Fibroblast of skin of right biceps (primary cell): Measurements from ENCODE around the gene NAIF1.
"Not testable (repeated sequence)": the region's sequence is repeated elsewhere in the genome, so short reads cannot be mapped to it uniquely, and the experiment has no call there.

Experiments used
- DNase-seq: peaks from one replicate; pipeline ENCODE4 v3.0.0-alpha.2; 2013

NAIF1 gene

GRCh38 chr9:128056887-128057723 is 10.0 kb downstream of the NAIF1 start:
- DNase-seq: no peak

- DNase-seq: no peak
These were observed 11.0 kb downstream of the NAIF1 start for GRCh38 chr9:128056086-128056485.

GRCh38 chr9:128055344-128056040 is 11.6 kb downstream of the NAIF1 start:
- DNase-seq: no peak

- no peak for DNase-seq
These were observed 13.0 kb downstream of the NAIF1 start for GRCh38 chr9:128054087-128054486.

GRCh38 chr9:128053560-128053959 is 13.6 kb downstream of the NAIF1 start:
- DNase-seq: no peak

GRCh38 chr9:128051932-128052709 is 15.0 kb downstream of the NAIF1 start:
- DNase-seq: no peak

GRCh38 chr9:128049843-128050242 is 17.3 kb downstream of the NAIF1 start:
- peak; percentile 10 for DNase-seq

- DNase-seq: no peak
These were observed 18.5 kb downstream of the NAIF1 start for GRCh38 chr9:128048663-128049062.

- DNase-seq: no peak
These were observed 19.9 kb downstream of the NAIF1 start for GRCh38 chr9:128047231-128047630.

GRCh38 chr9:128045831-128046230 is 21.3 kb downstream of the NAIF1 start:
- peak; percentile 61 for DNase-seq

GRCh38 chr9:128045409-128045808 is 21.7 kb downstream of the NAIF1 start:
- DNase-seq: not testable (repeated sequence)

GRCh38 chr9:128043467-128043868 is 23.7 kb downstream of the NAIF1 start:
- DNase-seq: no peak

- DNase-seq: no peak
These were observed 25.1 kb downstream of the NAIF1 start for GRCh38 chr9:128042043-128042442.

GRCh38 chr9:128040783-128041182 is 26.3 kb downstream of the NAIF1 start:
- not testable (repeated sequence) for DNase-seq

GRCh38 chr9:128036522-128036921 is 30.6 kb downstream of the NAIF1 start:
- DNase-seq: not testable (repeated sequence)

- DNase-seq: peak; percentile 72
These were observed 32.1 kb downstream of the NAIF1 start for GRCh38 chr9:128034821-128035652.

GRCh38 chr9:128033609-128034008 is 33.5 kb downstream of the NAIF1 start:
- no peak for DNase-seq

- no peak for DNase-seq
These were observed 39.4 kb downstream of the NAIF1 start for GRCh38 chr9:128027705-128028104.

GRCh38 chr9:128026773-128027541 is 40.2 kb downstream of the NAIF1 start:
- peak; percentile 10 for DNase-seq

GRCh38 chr9:128026255-128026772 is 40.8 kb downstream of the NAIF1 start:
- no peak for DNase-seq

- DNase-seq: no peak
These were observed 41.4 kb downstream of the NAIF1 start for GRCh38 chr9:128025736-128026135.
